Effector memory CD4-positive, alpha-beta T cell (primary cell): Measurements from ENCODE around the gene KCTD2.
"Not testable (repeated sequence)": the region's sequence is repeated elsewhere in the genome, so short reads cannot be mapped to it uniquely, and the experiment has no call there.

Experiments used
- DNase-seq, 3 donors: peaks; one replicate each; pipeline ENCODE4 v3.0.0-alpha.2; 2020
- H3K27ac ChIP-seq: 2 replicates; pipeline ENCODE4 v1.7.0; 2013; ENCODE audit warnings: mild to moderate bottlenecking, low read length, moderate library complexity; ENCODE audit not compliant: insufficient read depth, poor library complexity, severe bottlenecking
- H3K27me3 ChIP-seq: replicated peaks from 2 replicates; pipeline ENCODE4 v1.7.0; 2013; ENCODE audit warnings: mild to moderate bottlenecking, low read length; ENCODE audit not compliant: insufficient read depth, control insufficient read depth, poor library complexity, severe bottlenecking
- H3K36me3 ChIP-seq: 2 replicates; pipeline ENCODE4 v1.7.0; 2013; ENCODE audit warnings: mild to moderate bottlenecking, low read length, moderate library complexity; ENCODE audit not compliant: control insufficient read depth, insufficient read depth
- H3K4me1 ChIP-seq: 2 replicates; pipeline ENCODE4 v1.7.0; 2013; ENCODE audit warnings: low read length, mild to moderate bottlenecking; ENCODE audit not compliant: control insufficient read depth, insufficient read depth, poor library complexity, severe bottlenecking
- H3K4me3 ChIP-seq: 2 replicates; pipeline ENCODE4 v1.7.0; 2013; ENCODE audit warnings: low read length, low read depth, mild to moderate bottlenecking; ENCODE audit not compliant: insufficient read depth, poor library complexity, severe bottlenecking
- H3K9me3 ChIP-seq: 2 replicates; pipeline ENCODE4 v1.7.0; 2013; ENCODE audit warnings: mild to moderate bottlenecking, low read length, moderate library complexity; ENCODE audit not compliant: control insufficient read depth
- total RNA-seq, 3 donors: gene quantifications; one replicate each; lab custom pipeline; 2026; lab: John Stamatoyannopoulos, UW

The KCTD2 gene
- 32.9 to 48.1 (median 47.4) reads per million in 3 donors for total RNA-seq

- H3K9me3 ChIP-seq, result no peaks in the 10 kb centered on the region
- H3K27me3 ChIP-seq, result no peaks in the 10 kb centered on the region
- peak within 1 kb of the TSS; percentile 100 for H3K4me3 ChIP-seq
- peak; percentile 88 to 92 (median 92) for DNase-seq
- H3K36me3 ChIP-seq, result peaks cover 9% of the 10 kb centered on the region
- H3K27ac ChIP-seq, result peak within 1 kb of the TSS; percentile 87
- peaks cover 10% of the 10 kb centered on the region for H3K4me1 ChIP-seq
Observed at GRCh38 chr17:75046407-75047289, at the start of gene KCTD2, which contains the start of gene ATP5PD. Gene KCTD2, plus strand, starts transcription at chr17:75047225. Its CDS starts 26 bp downstream, at chr17:75047251. Gene ATP5PD, minus strand, starts transcription at chr17:75046969. Its CDS starts 4,319 bp downstream, at chr17:75042650.

- no peak for DNase-seq
- Histone ChIP-seq H3K36me3 (no peaks in the 10 kb centered on the region), H3K27ac (no peak overlapping the region), H3K9me3 (no peaks in the 10 kb centered on the region), H3K4me1 (no peaks in the 10 kb centered on the region), H3K27me3 (no peaks in the 10 kb centered on the region), H3K4me3 (no peak overlapping the region)
Observed at GRCh38 chr17:74998783-74999182, 48.2 kb upstream of the KCTD2 start.

DNA sequence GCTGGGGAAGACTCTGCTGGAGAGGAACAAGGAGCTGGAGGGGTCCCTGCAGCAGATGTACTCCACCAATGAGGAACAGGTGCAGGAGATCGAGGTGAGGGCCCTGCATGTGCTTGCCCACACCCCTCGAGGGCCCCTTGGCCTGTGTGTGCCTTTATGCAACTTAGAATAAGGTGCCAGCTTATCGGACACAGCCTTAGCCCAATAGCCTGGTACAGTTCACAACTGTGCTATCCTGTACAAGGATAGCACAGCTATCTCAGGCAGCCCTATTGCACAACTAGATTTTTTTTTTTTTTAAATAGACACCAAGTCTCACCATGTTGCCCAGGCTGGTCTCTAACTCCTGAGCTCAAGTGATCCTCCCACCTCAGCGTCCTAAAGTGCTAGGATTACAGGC, 47.5 kb upstream of the KCTD2 start:
- Histone ChIP-seq H3K27me3 (no peaks in the 10 kb centered on the region), H3K4me1 (no peaks in the 10 kb centered on the region), H3K36me3 (no peaks in the 10 kb centered on the region), H3K27ac (no peak overlapping the region), H3K4me3 (no peak overlapping the region), H3K9me3 (no peaks in the 10 kb centered on the region)
- DNase-seq, result no peak

DNA sequence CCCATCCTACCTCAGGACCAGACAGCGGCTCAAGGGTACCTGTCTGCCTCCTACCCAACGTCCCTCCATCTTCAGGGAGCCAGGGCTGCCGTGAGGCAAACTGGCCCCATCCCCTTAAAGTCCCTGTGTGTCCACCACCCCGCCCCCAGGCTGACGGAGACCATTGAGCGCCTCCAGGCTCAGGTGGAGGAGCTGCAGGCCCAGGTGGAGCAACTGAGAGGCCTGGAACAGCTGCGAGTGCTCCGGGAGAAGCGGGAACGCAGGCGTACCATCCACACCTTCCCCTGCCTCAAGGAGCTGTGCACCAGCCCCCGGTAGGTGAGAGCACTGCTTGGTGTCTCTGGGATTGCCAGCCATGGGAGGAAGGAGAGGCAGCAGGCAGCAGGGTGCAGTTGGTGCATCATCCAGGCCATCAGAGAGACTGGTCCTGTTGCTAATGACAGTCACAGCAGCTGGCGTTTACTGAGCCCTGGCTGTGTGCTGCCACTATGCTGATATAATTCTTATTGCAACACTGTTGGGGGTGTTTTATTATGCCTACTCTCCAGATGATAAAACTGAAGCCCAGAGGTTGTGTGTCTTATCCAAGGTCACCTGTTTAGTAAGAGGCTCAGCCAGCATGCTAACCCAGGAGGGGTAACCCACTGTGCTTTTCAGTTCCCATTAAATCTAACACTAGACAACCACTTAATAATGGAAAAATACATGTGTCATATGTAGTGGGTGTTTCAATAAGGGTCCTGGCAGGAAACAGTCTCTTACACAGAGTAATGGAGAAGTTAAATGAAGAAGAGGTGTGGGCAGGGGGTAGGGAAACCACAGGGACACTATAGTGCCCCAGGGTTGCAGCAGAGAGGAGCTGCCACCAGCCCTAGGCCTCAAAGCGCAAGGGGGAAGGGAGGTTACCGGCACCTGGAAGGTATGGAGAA, 44.8 kb upstream of the KCTD2 start:
- no peak for DNase-seq
- Histone ChIP-seq H3K4me3 (no peak overlapping the region), H3K36me3 (no peaks in the 10 kb centered on the region), H3K9me3 (no peaks in the 10 kb centered on the region), H3K27ac (no peak overlapping the region), H3K27me3 (no peaks in the 10 kb centered on the region), H3K4me1 (no peaks in the 10 kb centered on the region)

DNA sequence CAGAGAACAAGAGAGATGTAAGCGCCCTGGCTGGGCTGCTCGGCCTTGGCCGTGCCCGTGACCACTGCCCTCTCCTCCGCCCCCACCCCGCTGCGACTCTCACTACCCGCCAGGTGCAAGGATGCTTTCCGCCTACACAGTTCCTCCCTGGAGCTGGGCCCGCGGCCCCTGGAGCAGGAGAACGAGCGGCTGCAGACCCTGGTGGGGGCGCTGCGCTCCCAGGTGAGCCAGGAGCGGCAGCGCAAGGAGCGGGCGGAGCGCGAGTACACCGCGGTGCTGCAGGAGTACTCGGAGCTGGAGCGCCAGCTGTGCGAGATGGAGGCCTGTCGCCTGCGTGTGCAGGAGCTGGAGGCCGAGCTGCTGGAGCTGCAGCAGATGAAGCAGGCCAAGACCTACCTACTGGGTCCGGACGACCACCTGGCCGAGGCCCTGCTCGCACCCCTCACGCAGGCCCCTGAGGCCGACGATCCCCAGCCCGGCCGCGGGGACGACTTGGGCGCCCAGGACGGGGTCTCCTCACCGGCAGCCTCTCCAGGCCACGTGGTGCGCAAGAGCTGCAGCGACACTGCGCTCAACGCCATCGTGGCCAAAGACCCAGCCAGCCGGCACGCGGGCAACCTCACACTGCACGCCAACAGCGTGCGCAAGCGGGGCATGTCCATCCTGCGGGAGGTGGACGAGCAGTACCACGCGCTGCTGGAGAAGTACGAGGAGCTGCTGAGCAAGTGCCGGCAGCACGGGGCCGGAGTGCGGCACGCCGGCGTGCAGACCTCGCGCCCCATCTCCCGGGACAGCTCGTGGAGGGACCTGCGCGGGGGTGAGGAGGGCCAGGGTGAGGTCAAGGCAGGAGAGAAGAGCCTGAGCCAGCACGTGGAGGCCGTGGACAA, 43.7 kb upstream of the KCTD2 start:
- Histone ChIP-seq H3K9me3 (no peaks in the 10 kb centered on the region), H3K27ac (no peak overlapping the region), H3K27me3 (no peaks in the 10 kb centered on the region), H3K4me1 (no peaks in the 10 kb centered on the region), H3K4me3 (no peak overlapping the region), H3K36me3 (no peaks in the 10 kb centered on the region)
- DNase-seq, result no peak

- no peak for DNase-seq
- Histone ChIP-seq H3K9me3 (no peaks in the 10 kb centered on the region), H3K4me1 (no peaks in the 10 kb centered on the region), H3K27ac (no peak overlapping the region), H3K36me3 (no peaks in the 10 kb centered on the region), H3K27me3 (no peaks in the 10 kb centered on the region), H3K4me3 (no peak overlapping the region)
Observed at GRCh38 chr17:75003957-75004355, 43.1 kb upstream of the KCTD2 start.

- Histone ChIP-seq H3K27me3 (no peaks in the 10 kb centered on the region), H3K4me1 (no peaks in the 10 kb centered on the region), H3K27ac (no peak overlapping the region), H3K4me3 (no peak overlapping the region), H3K9me3 (no peaks in the 10 kb centered on the region), H3K36me3 (no peaks in the 10 kb centered on the region)
- no peak for DNase-seq
Observed at GRCh38 chr17:75004371-75004770, 42.7 kb upstream of the KCTD2 start.

- Histone ChIP-seq H3K9me3 (no peaks in the 10 kb centered on the region), H3K36me3 (no peaks in the 10 kb centered on the region), H3K27me3 (no peaks in the 10 kb centered on the region), H3K4me3 (no peak overlapping the region), H3K27ac (no peak overlapping the region), H3K4me1 (no peaks in the 10 kb centered on the region)
- no peak for DNase-seq
Observed at GRCh38 chr17:75005291-75005690, 41.7 kb upstream of the KCTD2 start.

- H3K27ac ChIP-seq, H3K36me3 ChIP-seq, H3K9me3 ChIP-seq, H3K27me3 ChIP-seq, H3K4me1 ChIP-seq, H3K4me3 ChIP-seq, DNase-seq: not testable (repeated sequence)
Observed at GRCh38 chr17:75006084-75006483, 40.9 kb upstream of the KCTD2 start.
